Keratinocyte (primary cell): ENCODE measurements around the gene HEPACAM. TPM values are rescaled to one million over a fixed set of nuclear protein-coding genes. Genes with fewer than 3 reads are reported as not detected.

Experiments used
- DNase-seq: peaks from one replicate; pipeline ENCODE4 v3.0.0-alpha.2; 2011; ENCODE audit warnings: low read depth, missing footprints, low spot score
- FAIRE-seq: peaks from 2 replicates; lab custom pipeline; 2011; peaks lifted over from hg19 to GRCh38; lab: Jason Lieb, UNC
- H2AFZ ChIP-seq: 2 replicates; pipeline ENCODE4 v1.6.0; 2012; ENCODE audit warnings: low read length, control low read depth, inconsistent platforms; ENCODE audit not compliant: control insufficient read depth
- H3K27ac ChIP-seq: 2 replicates; pipeline ENCODE4 v1.5.1; 2011; ENCODE audit warnings: low read length; ENCODE audit not compliant: control insufficient read depth, insufficient read depth
- H3K27me3 ChIP-seq: 3 replicates; pipeline ENCODE4 v1.6.0; 2011; ENCODE audit warnings: low read length; ENCODE audit not compliant: control insufficient read depth, insufficient read depth; ENCODE audit errors: extremely low read depth
- H3K36me3 ChIP-seq, 2 experiments: 2 replicates in 1 of 2; 3 replicates in 1 of 2; pipeline ENCODE4 v1.5.1; 2011; ENCODE audit warnings: low read length in 2 of 2, mild to moderate bottlenecking in 1 of 2; ENCODE audit not compliant: control insufficient read depth in 2 of 2, insufficient read depth in 2 of 2; ENCODE audit errors: extremely low read depth in 1 of 2
- H3K4me1 ChIP-seq: 3 replicates; pipeline ENCODE4 v1.5.1; 2011; ENCODE audit warnings: low read length; ENCODE audit not compliant: control insufficient read depth, insufficient read depth; ENCODE audit errors: extremely low read depth
- H3K4me2 ChIP-seq: 3 replicates; pipeline ENCODE4 v1.6.0; 2011; ENCODE audit warnings: low read depth, low read length; ENCODE audit not compliant: control insufficient read depth, insufficient read depth; ENCODE audit errors: extremely low read depth
- H3K4me3 ChIP-seq, 3 experiments: fragments of 200-600 bp in 1 of 3; sonication (generic) in 1 of 3; 2 replicates in 2 of 3; 3 replicates in 1 of 3; pipeline ENCODE4 v1.5.1; 2011 to 2016; ENCODE audit warnings: low read length in 3 of 3, mild to moderate bottlenecking in 3 of 3, control low read depth in 2 of 3, inconsistent platforms in 1 of 3, low read depth in 1 of 3, mixed read lengths in 1 of 3, mixed run types in 1 of 3, moderate library complexity in 1 of 3; ENCODE audit not compliant: control insufficient read depth in 2 of 3, insufficient read depth in 2 of 3; ENCODE audit errors: extremely low read depth in 1 of 3
- H3K79me2 ChIP-seq: 2 replicates; pipeline ENCODE4 v1.6.0; 2012; ENCODE audit warnings: low read length; ENCODE audit not compliant: control insufficient read depth, insufficient read depth
- H3K9ac ChIP-seq: 3 replicates; pipeline ENCODE4 v1.6.0; 2011; ENCODE audit warnings: low read length; ENCODE audit not compliant: control insufficient read depth, insufficient read depth; ENCODE audit errors: extremely low read depth
- H3K9me1 ChIP-seq: 3 replicates; pipeline ENCODE4 v1.6.0; 2011; ENCODE audit warnings: low read length; ENCODE audit not compliant: control insufficient read depth, insufficient read depth; ENCODE audit errors: extremely low read depth
- H3K9me3 ChIP-seq: 2 replicates; pipeline ENCODE4 v1.5.1; 2012; ENCODE audit warnings: low read depth, low read length; ENCODE audit not compliant: control insufficient read depth
- H4K20me1 ChIP-seq: 3 replicates; pipeline ENCODE4 v1.6.0; 2011; ENCODE audit warnings: low read length; ENCODE audit not compliant: control insufficient read depth, insufficient read depth; ENCODE audit errors: extremely low read depth
- EZH2 ChIP-seq: IDR thresholded peaks from one replicate; pipeline ENCODE4 v1.6.1; 2012; ENCODE audit warnings: inconsistent platforms, mild to moderate bottlenecking, low read length, moderate library complexity
- dilution Hi-C: fragments of 300-500 bp; cut with MboI; formaldehyde crosslinking; loops from one replicate; pipeline ENCODE4 v1.7.0; 2020; ENCODE audit warnings: low sequenced_read_pairs; ENCODE audit not compliant: extremely low pct_ligation_motif_present
- polyA plus RNA-seq, 5 experiments: library from polyadenylated mRNA; depleted of rRNA in 3 of 5; stranded (reverse) in 3 of 5; stranded (forward) in 1 of 5; unstranded in 1 of 5; fragments of >200 nt; gene quantifications; 1 replicate in 1 of 5; 2 replicates in 3 of 5; 3 replicates in 1 of 5; pipeline versions ENCODE4 v1.2.1 to v1.2.3, GENCODE V29; 2011 to 2012; ENCODE audit warnings: missing spikeins in 2 of 5, low read depth in 1 of 5, low replicate concordance in 1 of 5
- TF ChIP-seq, protein P1 (sequence below), 3 experiments: IDR thresholded peaks in 1 of 3; conservative IDR thresholded peaks in 1 of 3; optimal IDR thresholded peaks in 1 of 3; 2 replicates in 2 of 3; 3 replicates in 1 of 3; pipeline versions ENCODE3 to v1.5.1; 2011; ENCODE audit warnings: low read length in 3 of 3, mild to moderate bottlenecking in 3 of 3, moderate library complexity in 2 of 3, control low read depth in 1 of 3, inconsistent platforms in 1 of 3; ENCODE audit not compliant: insufficient read depth in 2 of 3; ENCODE audit errors: extremely low read depth in 1 of 3

Gene HEPACAM
- polyA plus RNA-seq, 1 donor (not counting 4 experiments of a cell fraction or from before 2014, with no cell fraction given): not detected

- no peaks in the 10 kb centered on the region for H3K4me1 ChIP-seq
- no peak overlapping the region for H2AFZ ChIP-seq
- DNase-seq (no peak), FAIRE-seq (no peak)
- H3K27ac ChIP-seq: no peak overlapping the region
- no peaks in the 10 kb centered on the region for H3K79me2 ChIP-seq
- H3K9me3 ChIP-seq: no peaks in the 10 kb centered on the region
- H3K9me1 ChIP-seq: no peaks in the 10 kb centered on the region
- dilution Hi-C loops: no loop called here
- H3K4me3 ChIP-seq: no peak overlapping the region
- H4K20me1 ChIP-seq: no peaks in the 10 kb centered on the region
- no peaks in the 10 kb centered on the region for H3K36me3 ChIP-seq
- H3K9ac ChIP-seq: no peak overlapping the region
- H3K27me3 ChIP-seq: no peaks in the 10 kb centered on the region
- H3K4me2 ChIP-seq: no peak overlapping the region
- TF ChIP-seq, protein P1, sequence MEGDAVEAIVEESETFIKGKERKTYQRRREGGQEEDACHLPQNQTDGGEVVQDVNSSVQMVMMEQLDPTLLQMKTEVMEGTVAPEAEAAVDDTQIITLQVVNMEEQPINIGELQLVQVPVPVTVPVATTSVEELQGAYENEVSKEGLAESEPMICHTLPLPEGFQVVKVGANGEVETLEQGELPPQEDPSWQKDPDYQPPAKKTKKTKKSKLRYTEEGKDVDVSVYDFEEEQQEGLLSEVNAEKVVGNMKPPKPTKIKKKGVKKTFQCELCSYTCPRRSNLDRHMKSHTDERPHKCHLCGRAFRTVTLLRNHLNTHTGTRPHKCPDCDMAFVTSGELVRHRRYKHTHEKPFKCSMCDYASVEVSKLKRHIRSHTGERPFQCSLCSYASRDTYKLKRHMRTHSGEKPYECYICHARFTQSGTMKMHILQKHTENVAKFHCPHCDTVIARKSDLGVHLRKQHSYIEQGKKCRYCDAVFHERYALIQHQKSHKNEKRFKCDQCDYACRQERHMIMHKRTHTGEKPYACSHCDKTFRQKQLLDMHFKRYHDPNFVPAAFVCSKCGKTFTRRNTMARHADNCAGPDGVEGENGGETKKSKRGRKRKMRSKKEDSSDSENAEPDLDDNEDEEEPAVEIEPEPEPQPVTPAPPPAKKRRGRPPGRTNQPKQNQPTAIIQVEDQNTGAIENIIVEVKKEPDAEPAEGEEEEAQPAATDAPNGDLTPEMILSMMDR (optimal IDR thresholded peaks at IDR 0.05 in 1 of 3, IDR thresholded peaks at IDR 0.05 in 1 of 3, conservative IDR thresholded peaks at IDR 0.05 in 1 of 3; ENCODE audit: extremely low read depth in 1 of 3, insufficient read depth in 2 of 3, low read length in 3 of 3): no peak
- no peak for TF ChIP-seq EZH2
Measured at GRCh38 chr11:124884869-124885479, 50.9 kb downstream of the HEPACAM start.

- Histone ChIP-seq H2AFZ (no peak overlapping the region), H3K79me2 (no peaks in the 10 kb centered on the region), H3K9ac (no peak overlapping the region), H3K4me2 (no peak overlapping the region), H3K27ac (no peak overlapping the region), H3K9me3 (no peaks in the 10 kb centered on the region), H3K4me3 (no peak overlapping the region), H3K36me3 (peaks cover 0 to 1% of the 10 kb centered on the region in 2 experiments), H3K27me3 (no peaks in the 10 kb centered on the region), H3K9me1 (no peaks in the 10 kb centered on the region), H4K20me1 (no peaks in the 10 kb centered on the region), H3K4me1 (no peaks in the 10 kb centered on the region)
- dilution Hi-C loops: no loop called here
- TF ChIP-seq, protein P1 (optimal IDR thresholded peaks at IDR 0.05 in 1 of 3, IDR thresholded peaks at IDR 0.05 in 1 of 3, conservative IDR thresholded peaks at IDR 0.05 in 1 of 3; ENCODE audit: extremely low read depth in 1 of 3, insufficient read depth in 2 of 3, low read length in 3 of 3): no peak
- no peak for TF ChIP-seq EZH2
- no peak for DNase-seq
- no peak for FAIRE-seq
Measured at GRCh38 chr11:124884340-124884739, 51.5 kb downstream of the HEPACAM start.
